Measurements from ENCODE around the gene ELOVL5. TPM values are rescaled to one million over a fixed set of nuclear protein-coding genes. Genes with fewer than 3 reads are reported as not detected.
A peak's percentile ranks its signal among the peaks of the same experiment; 100 is the strongest.

ELOVL5 gene
- total RNA-seq, 4 donors from 2014 or later = 39.7 to 84.2 (median 57.4) TPM

DNA sequence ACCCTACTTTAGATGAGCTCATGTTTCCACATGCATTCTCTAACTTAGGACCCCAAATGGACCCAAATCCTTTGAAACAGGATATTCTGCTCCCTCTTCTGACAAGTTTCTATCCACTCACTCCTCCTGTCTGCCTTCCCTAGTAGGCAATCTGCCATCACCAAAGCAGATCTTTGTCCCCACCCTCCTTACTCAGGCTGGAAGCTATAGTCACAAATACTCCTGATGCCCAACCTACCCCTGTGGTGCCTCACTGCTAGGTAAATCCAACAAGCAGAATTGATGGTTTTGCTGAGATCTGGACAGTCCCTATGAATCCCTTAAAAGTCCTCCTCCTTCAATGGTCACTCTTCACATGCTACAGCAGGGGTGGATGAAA is 21.7 kb downstream of the ELOVL5 start:
- DNase-seq (ENCODE audit: low spot score in 2 of 2) = no peak
- TF ChIP-seq POLR2A (IDR thresholded peaks at IDR 0.05) (no peak), POLR2AphosphoS5 (IDR thresholded peaks at IDR 0.05) (no peak), EP300 (IDR thresholded peaks at IDR 0.05) (no peak)
- TF ChIP-seq, protein P1, sequence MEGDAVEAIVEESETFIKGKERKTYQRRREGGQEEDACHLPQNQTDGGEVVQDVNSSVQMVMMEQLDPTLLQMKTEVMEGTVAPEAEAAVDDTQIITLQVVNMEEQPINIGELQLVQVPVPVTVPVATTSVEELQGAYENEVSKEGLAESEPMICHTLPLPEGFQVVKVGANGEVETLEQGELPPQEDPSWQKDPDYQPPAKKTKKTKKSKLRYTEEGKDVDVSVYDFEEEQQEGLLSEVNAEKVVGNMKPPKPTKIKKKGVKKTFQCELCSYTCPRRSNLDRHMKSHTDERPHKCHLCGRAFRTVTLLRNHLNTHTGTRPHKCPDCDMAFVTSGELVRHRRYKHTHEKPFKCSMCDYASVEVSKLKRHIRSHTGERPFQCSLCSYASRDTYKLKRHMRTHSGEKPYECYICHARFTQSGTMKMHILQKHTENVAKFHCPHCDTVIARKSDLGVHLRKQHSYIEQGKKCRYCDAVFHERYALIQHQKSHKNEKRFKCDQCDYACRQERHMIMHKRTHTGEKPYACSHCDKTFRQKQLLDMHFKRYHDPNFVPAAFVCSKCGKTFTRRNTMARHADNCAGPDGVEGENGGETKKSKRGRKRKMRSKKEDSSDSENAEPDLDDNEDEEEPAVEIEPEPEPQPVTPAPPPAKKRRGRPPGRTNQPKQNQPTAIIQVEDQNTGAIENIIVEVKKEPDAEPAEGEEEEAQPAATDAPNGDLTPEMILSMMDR (IDR thresholded peaks at IDR 0.05) = no peak
- no peaks in the 10 kb centered on the region for H3K9me3 ChIP-seq
- no peaks in the 10 kb centered on the region for H3K36me3 ChIP-seq
- no peaks in the 10 kb centered on the region for H3K27me3 ChIP-seq
- peaks cover 47% of the 10 kb centered on the region for H3K4me1 ChIP-seq
- H3K27ac ChIP-seq = peak overlapping the region; percentile 45
- no peak overlapping the region for H3K4me3 ChIP-seq

DNA sequence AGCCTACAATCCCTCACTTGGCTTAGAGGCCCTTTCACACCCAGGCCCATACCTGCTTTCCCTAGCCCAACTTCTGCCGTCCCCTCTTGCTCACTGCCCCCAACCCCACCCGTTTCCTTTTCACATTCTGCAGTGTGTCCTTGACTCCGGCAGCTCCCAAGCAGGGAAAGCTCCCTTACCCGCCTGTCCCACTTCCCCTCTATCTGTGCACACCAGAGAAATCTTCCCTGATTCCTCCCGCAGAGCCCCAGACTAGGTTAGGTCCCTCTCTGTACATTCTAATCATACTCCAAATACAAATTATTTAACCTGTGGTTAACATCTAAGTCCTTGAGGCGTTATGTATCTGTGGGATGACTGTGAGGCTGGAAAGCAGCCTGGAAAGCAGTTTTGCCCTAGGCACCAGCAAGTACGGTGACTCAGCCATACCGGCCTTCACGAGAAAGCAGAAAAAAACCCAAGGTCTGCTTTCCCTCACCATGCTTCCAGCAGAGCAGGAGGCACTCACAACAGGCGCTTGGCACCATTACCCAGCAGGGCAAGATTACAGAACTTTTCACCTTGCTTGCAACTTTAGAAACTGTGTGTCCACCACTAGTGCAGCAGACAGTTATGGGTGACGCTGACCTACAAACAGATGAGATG is 22.3 kb downstream of the ELOVL5 start:
- H3K27me3 ChIP-seq = no peaks in the 10 kb centered on the region
- no peak for DNase-seq (ENCODE audit: low spot score in 2 of 2)
- H3K9me3 ChIP-seq = no peaks in the 10 kb centered on the region
- no peak overlapping the region for H3K4me3 ChIP-seq
- H3K27ac ChIP-seq = peak overlapping the region; percentile 48
- H3K36me3 ChIP-seq = no peaks in the 10 kb centered on the region
- WGBS = 33% methylated on average over 11 of the region's 11 CpGs
- TF ChIP-seq EP300 (IDR thresholded peaks at IDR 0.05) (no peak), POLR2AphosphoS5 (IDR thresholded peaks at IDR 0.05) (peak in 1 of 3 donors; percentile 24), POLR2A (IDR thresholded peaks at IDR 0.05) (no peak)
- TF ChIP-seq, protein P1 (IDR thresholded peaks at IDR 0.05) = no peak
- peaks cover 52% of the 10 kb centered on the region for H3K4me1 ChIP-seq

DNA sequence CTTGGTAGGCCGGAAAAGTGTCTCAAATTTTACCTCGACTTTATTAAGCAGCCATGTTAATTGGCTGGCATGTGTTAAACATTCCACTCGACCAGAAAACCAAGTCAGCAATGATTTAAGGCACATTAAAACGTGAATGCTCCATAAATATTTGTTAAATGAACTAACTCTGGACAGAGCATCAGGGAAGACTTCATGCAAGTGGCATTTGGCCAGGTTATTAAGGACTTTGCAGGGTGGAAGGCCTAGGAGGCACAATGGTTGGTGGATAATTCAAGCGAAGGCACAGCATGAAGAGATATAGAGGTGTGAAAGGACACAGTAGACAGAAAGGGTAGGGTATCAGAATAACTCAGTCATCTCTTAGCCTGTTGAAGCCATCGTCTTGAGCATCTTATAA is 23.0 kb downstream of the ELOVL5 start:
- H3K36me3 ChIP-seq = no peaks in the 10 kb centered on the region
- no peak for TF ChIP-seq POLR2A (IDR thresholded peaks at IDR 0.05)
- no peak for TF ChIP-seq POLR2AphosphoS5 (IDR thresholded peaks at IDR 0.05)
- TF ChIP-seq EP300 (IDR thresholded peaks at IDR 0.05) = no peak
- TF ChIP-seq, protein P1 (IDR thresholded peaks at IDR 0.05) = no peak
- H3K27me3 ChIP-seq = no peaks in the 10 kb centered on the region
- 50% methylated on average over 6 of the region's 6 CpGs for WGBS
- no peak for DNase-seq (ENCODE audit: low spot score in 2 of 2)
- peak overlapping the region; percentile 48 for H3K27ac ChIP-seq
- H3K4me1 ChIP-seq = peaks cover 58% of the 10 kb centered on the region
- H3K9me3 ChIP-seq = no peaks in the 10 kb centered on the region
- H3K4me3 ChIP-seq = no peak overlapping the region

DNA sequence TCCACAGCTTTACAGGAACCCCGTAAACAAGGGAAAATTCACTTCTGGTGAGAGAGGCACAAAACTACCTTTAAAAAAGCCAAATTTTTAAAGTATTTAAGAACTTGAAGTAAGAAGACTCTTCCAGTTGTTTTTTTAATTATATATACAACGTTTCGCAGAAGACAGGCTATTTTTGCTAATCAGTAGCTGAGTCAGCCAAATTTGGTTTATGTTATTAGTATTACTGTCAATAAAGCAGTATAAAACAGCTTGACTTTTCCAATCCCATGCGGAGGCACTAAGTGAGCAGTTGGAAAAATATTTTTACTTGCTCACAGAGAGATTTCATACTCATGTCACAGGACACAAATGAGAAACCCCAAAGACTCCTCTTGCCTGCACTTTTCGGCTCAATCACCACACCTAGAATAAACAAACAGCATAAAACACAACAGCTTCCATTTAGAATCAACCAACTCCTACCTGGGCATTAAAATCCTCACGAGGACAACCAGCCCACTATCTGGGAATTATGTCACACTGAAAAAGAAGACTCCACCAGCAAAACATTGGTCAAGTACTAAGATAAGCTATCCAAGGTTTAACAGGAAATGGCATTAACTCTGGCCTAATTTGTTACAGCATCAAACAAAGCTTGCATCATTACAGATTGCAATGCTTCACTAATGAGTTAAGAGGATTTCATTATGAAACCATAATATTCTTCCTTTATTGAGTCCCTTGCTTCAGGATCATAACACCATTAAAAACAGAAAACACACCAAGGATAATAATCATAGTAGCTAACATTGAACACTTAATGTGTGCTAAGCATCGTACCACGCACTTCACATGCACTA is 26.3 kb downstream of the ELOVL5 start:
- Histone ChIP-seq H3K36me3 (no peaks in the 10 kb centered on the region), H3K4me3 (no peak overlapping the region), H3K27ac (no peak overlapping the region), H3K9me3 (no peaks in the 10 kb centered on the region), H3K4me1 (peaks cover 46% of the 10 kb centered on the region), H3K27me3 (no peaks in the 10 kb centered on the region)
- WGBS = 68% methylated on average over 8 of the region's 8 CpGs
- no peak for DNase-seq (ENCODE audit: low spot score in 2 of 2)
- TF ChIP-seq POLR2AphosphoS5 (IDR thresholded peaks at IDR 0.05) = no peak

DNA sequence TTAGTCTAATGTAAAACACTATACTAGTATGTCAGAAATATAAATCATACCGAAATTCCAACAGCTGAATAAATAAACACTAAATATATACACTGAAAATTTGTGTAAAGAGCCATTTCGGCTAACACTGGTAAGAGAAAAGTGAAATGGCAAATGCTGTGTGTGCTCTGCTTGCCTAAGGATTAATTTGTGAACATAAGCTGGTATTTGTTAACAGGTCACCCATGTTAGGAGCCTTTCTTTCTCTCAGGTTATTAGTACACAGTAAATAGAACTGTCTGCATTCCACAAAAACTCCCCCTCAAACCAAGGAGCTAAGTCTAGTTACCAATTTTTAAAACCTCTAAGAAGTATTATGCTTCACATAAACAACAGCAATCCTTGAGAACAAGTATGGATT is 27.0 kb downstream of the ELOVL5 start:
- no peak for DNase-seq (ENCODE audit: low spot score in 2 of 2)
- no peaks in the 10 kb centered on the region for H3K27me3 ChIP-seq
- H3K36me3 ChIP-seq = no peaks in the 10 kb centered on the region
- WGBS = 85% methylated on average over 2 of the region's 2 CpGs
- TF ChIP-seq EP300 (IDR thresholded peaks at IDR 0.05) = no peak
- no peak for TF ChIP-seq POLR2A (IDR thresholded peaks at IDR 0.05)
- TF ChIP-seq, protein P1 (IDR thresholded peaks at IDR 0.05) = no peak
- no peak for TF ChIP-seq POLR2AphosphoS5 (IDR thresholded peaks at IDR 0.05)
- H3K27ac ChIP-seq = no peak overlapping the region
- peaks cover 39% of the 10 kb centered on the region for H3K4me1 ChIP-seq
- H3K9me3 ChIP-seq = no peaks in the 10 kb centered on the region
- H3K4me3 ChIP-seq = no peak overlapping the region
